ENCODE results near the gene CCR5AS.

DNA sequence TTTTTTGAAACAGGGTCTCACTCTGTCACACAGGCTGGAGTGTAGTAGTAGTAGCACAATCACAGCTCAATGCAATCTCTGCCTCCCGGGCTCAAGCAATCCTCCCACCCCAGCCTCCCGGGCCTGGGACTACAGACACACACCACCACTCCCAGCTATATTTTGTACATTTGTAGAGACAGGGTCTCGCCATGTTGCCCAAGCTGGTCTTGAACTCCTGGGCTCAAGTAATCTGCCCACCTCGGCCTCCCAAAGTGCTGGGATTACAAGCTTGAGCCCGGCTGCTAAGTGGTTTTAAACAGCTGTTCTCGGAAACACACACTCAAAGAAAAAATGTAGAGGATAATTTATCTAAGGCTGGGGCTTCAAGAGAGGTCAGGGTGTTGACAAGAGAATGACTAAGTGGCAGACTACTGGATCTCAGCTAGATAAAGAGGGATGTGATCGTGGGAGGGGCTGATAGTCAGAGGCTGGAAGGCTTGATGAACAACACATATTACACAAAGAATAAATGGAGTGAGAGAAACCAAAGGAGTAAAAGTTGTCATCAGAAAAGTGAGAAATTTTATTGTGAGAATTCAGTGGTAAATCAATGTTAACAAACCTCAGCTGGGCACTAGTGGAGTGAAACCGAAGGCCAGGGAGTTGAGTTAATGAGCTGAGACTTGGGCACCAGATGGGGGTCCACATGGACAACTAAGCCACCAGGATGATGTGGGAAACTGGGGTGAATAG lies 6.7 kb downstream of the CCR5AS start:
- TF ChIP-seq EZH2 (IDR thresholded peaks at IDR 0.05; ENCODE audit: insufficient read depth, poor library complexity, severe bottlenecking) (no peak), EZH2phosphoT487 (IDR thresholded peaks at IDR 0.05; ENCODE audit: insufficient read depth, low read depth) (peak; percentile 94)

Data from GM23248 (cell line).